Measurements from ENCODE around the gene LMNB1. TPM values are rescaled to one million over a fixed set of nuclear protein-coding genes. Genes with fewer than 3 reads are reported as not detected.

LMNB1 gene
- total RNA-seq, 4 donors from 2014 or later: 4.4 to 20.4 (median 11.9) TPM

DNA sequence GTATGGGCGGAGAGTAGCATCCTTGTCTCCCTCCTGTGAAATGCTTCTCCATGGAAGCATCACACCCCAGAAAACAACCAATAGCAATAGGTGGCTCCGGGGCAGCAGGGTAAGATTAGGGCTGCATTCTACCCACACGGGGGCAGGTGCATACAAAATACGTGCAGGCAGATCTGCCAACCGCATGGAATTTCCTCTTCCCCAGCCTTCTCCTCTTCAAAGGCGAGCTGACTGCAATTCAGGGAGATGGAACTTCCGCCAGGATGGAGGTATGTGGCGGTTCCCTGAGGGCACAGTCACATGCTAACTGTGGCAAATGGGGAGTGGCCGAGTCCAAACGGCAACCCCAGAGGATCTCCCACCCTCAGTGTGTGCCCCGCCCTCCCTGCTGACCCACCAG is 81.5 kb downstream of the LMNB1 start:
- DNase-seq (ENCODE audit: low spot score): no peak
- ATAC-seq (ENCODE audit: low FRiP score): no peak
- TF ChIP-seq, protein P1, sequence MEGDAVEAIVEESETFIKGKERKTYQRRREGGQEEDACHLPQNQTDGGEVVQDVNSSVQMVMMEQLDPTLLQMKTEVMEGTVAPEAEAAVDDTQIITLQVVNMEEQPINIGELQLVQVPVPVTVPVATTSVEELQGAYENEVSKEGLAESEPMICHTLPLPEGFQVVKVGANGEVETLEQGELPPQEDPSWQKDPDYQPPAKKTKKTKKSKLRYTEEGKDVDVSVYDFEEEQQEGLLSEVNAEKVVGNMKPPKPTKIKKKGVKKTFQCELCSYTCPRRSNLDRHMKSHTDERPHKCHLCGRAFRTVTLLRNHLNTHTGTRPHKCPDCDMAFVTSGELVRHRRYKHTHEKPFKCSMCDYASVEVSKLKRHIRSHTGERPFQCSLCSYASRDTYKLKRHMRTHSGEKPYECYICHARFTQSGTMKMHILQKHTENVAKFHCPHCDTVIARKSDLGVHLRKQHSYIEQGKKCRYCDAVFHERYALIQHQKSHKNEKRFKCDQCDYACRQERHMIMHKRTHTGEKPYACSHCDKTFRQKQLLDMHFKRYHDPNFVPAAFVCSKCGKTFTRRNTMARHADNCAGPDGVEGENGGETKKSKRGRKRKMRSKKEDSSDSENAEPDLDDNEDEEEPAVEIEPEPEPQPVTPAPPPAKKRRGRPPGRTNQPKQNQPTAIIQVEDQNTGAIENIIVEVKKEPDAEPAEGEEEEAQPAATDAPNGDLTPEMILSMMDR (IDR thresholded peaks at IDR 0.05): no peak

DNA sequence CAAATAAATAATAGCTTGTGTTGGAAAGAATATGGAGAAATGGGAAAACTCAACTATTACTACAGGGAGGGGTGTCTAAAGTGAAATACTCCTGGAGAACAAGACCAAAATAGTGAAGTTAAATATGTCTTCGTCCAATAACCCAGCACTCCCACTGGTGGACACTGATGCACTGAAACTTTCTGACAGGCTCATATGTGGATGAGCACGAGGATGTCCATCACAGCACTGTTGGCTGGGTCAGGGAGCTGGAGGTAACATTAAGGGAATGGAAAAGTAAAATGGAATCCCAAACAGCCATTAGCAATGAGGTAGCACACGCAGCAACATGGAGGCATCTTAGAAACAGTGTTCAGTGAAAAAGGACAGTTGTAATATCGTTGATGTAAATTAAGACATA is 86.5 kb downstream of the LMNB1 start:
- ATAC-seq (ENCODE audit: low FRiP score) (no peak), DNase-seq (ENCODE audit: low spot score) (no peak)
- TF ChIP-seq, protein P1 (IDR thresholded peaks at IDR 0.05): no peak

DNA sequence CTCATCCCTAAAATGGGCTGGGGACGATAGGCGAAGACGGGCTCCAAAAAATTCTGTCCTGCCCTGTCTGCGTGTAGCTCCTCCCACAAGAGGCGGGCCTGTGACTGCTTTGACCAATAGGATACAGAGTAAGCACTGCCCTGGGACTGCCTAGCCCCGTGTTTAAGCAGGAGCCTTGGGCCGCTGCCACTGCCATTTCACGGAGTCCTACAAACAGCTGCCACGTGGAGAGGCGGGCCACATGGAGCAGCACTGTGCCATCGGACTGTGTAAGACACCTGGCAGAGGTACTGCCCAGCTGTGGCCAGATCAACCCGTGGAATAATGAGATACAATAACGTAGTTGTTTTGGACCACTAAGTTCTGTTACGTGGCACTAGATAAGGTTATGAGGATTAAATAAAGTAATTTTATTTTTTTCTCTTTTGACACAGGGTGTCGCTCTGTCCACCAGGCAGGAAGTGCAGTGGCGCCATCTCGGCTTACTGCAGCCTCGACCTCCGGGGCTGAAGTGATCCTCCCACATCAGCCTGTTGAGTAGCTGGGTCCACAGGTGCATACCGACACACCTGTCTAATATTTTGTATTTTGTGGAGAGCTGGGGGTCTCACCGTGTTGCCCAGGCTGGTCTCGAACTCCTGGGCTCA is 87.2 kb downstream of the LMNB1 start:
- TF ChIP-seq, protein P1 (IDR thresholded peaks at IDR 0.05): no peak
- DNase-seq (ENCODE audit: low spot score) (no peak), ATAC-seq (ENCODE audit: low FRiP score) (no peak)

DNA sequence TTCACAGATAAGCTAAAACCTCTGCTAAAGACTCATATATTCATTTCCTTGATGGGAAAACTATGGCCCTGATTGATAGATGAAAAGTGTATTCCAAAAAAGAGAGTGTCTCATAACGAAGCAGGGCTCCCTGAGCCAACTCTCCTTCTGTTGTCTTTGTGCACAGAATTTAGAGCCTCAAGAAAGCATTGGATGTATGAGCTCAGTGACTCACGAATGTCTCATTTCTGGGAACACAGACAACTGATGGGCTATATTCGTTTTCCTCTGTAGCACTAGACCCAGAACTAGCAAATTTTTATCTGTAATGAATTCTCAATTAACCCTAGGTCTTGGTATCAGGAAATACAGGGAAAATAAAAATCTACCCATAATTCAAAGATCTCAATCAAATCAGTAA is 88.4 kb downstream of the LMNB1 start:
- ATAC-seq (ENCODE audit: low FRiP score) (peak; percentile 67), DNase-seq (ENCODE audit: low spot score) (no peak)
- TF ChIP-seq, protein P1 (IDR thresholded peaks at IDR 0.05): no peak

DNA sequence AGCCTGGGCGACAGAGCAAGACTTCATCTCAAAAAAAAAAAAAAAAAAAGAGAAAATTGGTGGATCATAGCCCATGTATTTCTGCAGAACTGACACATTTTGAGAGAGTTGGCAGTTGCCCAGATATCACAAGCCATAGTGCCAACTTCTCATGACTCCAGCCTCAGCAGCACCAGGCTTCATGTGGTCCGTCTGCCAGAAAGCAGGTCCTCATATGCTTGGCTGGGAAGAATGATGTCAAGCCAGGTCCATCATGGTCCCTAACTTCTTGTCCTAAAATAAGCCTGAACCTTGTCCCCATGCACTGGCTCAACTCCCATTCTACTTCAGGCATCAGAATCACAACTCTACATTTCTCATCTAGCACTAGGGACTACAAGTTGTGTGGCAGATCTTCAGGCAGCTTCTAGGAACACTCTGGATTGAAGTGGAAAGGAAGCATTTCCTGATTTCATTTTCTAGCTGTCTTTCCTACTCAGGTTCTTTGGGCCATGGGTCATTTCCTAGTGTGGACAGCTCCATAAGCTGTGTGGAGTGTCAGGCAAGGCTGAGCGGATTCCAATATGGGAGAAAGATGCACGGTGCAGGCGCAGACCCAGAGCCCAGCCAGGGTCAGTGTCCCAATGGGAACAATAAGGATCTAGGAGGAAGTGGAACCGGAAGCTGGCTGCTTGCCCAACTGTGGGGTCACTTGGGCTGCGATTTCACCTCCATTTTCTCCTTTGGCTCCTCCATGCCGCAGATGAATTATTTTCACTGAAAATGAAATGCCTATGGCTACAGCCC is 90.1 kb downstream of the LMNB1 start:
- ATAC-seq (ENCODE audit: low FRiP score) (no peak), DNase-seq (ENCODE audit: low spot score) (no peak)
- TF ChIP-seq, protein P1 (IDR thresholded peaks at IDR 0.05): no peak

DNA sequence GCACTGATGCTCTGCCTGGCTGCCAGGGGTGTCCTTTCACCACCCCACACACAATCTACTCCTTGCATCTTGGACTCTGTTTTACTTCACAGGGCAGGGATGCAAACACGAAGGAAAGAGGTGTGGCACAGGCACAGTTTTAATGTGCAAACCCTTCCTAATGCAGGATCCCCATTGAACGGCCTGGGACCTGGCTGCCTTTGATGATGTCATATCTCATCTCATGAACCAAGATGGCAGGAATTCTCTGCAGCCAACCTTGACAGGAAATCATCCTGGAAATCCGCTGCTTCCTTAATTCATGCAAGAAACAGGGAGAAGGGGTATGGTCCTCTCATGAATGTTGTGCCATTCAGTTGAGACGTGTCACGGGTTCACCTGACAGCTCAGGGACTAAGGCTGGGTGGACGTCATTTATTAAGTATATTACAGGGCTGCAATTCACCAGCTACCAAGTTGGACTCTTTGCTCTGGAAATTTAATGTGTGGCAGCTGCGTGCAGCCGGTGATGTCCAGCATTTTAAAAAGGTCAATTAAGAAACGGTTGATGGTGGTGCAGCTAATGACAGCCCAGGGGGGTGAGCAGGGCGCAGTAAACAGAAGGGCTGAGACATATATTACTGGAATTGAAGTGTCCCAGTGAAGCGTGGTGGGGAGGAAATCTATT is 91.5 kb downstream of the LMNB1 start:
- ATAC-seq (ENCODE audit: low FRiP score): no peak
- DNase-seq (ENCODE audit: low spot score): no peak
- TF ChIP-seq, protein P1 (IDR thresholded peaks at IDR 0.05): no peak
